Activated CD8-positive, alpha-beta memory T cell treated with anti-CD3 and anti-CD28 coated beads for 48 hours (primary cell): ENCODE measurements around the gene UBTF.

Source experiments
- DNase-seq, 3 experiments: peaks; one replicate each; pipeline ENCODE4 v3.0.0-alpha.2; 2020; ENCODE audit warnings: low read depth in 2 of 3, low spot score in 2 of 3

UBTF gene

GRCh38 chr17:44219616-44220212, at the start of gene UBTF:
Gene UBTF, minus strand, starts transcription at chr17:44219675. Its CDS starts 1,446 bp downstream, at chr17:44218229.
- no peak for DNase-seq

- no peak for DNase-seq
These were observed 49.4 kb upstream of the UBTF start for GRCh38 chr17:44268709-44269534.

- no peak for DNase-seq
These were observed 48.5 kb upstream of the UBTF start, which contains the start of gene SLC4A1 for GRCh38 chr17:44267818-44268490. Gene SLC4A1, minus strand, starts transcription at chr17:44268135. Its CDS starts 5,269 bp downstream, at chr17:44262866.

- no peak for DNase-seq
These were observed 47.6 kb upstream of the UBTF start for GRCh38 chr17:44267165-44267455.

GRCh38 chr17:44266402-44267164, 47.1 kb upstream of the UBTF start:
- no peak for DNase-seq

GRCh38 chr17:44263345-44263902, 43.9 kb upstream of the UBTF start:
- no peak for DNase-seq

GRCh38 chr17:44262654-44263225, 43.3 kb upstream of the UBTF start:
- DNase-seq, result no peak

- DNase-seq, result no peak
These were observed 40.8 kb upstream of the UBTF start for GRCh38 chr17:44260296-44260695.

GRCh38 chr17:44258811-44259351, 39.4 kb upstream of the UBTF start:
- no peak for DNase-seq

- no peak for DNase-seq
These were observed 38.6 kb upstream of the UBTF start for GRCh38 chr17:44257815-44258760.

- no peak for DNase-seq
These were observed 37.2 kb upstream of the UBTF start for GRCh38 chr17:44256671-44257070.

- DNase-seq, result no peak
These were observed 36.4 kb upstream of the UBTF start for GRCh38 chr17:44255915-44256314.

- no peak for DNase-seq
These were observed 35.1 kb upstream of the UBTF start for GRCh38 chr17:44254361-44255095.

- no peak for DNase-seq
These were observed 33.5 kb upstream of the UBTF start for GRCh38 chr17:44253006-44253405.

- DNase-seq, result no peak
These were observed 31.6 kb upstream of the UBTF start for GRCh38 chr17:44251062-44251461.

- no peak for DNase-seq
These were observed 30.2 kb upstream of the UBTF start for GRCh38 chr17:44249501-44250246.

- DNase-seq, result no peak
These were observed 28.6 kb upstream of the UBTF start for GRCh38 chr17:44247876-44248736.
